NCI-H2227 treated with DMSO at 0.1 percent for 48 hours (cell line): ENCODE results near the gene OSCP1.
A peak's percentile ranks its signal among the peaks of the same experiment; 100 is the strongest.

ENCODE experiments used
- DNase-seq: peaks from one replicate; lab custom pipeline; 2025; lab: John Stamatoyannopoulos, UW

OSCP1 gene

GRCh38 chr1:36382669-36383068 lies 67.6 kb downstream of the OSCP1 start:
- no peak for DNase-seq

- no peak for DNase-seq
Measured at GRCh38 chr1:36382231-36382630, 68.0 kb downstream of the OSCP1 start.

GRCh38 chr1:36381405-36381804 lies 68.8 kb downstream of the OSCP1 start:
- DNase-seq = no peak

GRCh38 chr1:36380782-36381181 lies 69.5 kb downstream of the OSCP1 start:
- no peak for DNase-seq

- DNase-seq = no peak
Measured at GRCh38 chr1:36380143-36380619, 70.1 kb downstream of the OSCP1 start.

GRCh38 chr1:36377791-36378492 lies 72.3 kb downstream of the OSCP1 start:
- DNase-seq = no peak

GRCh38 chr1:36372617-36373016 lies 77.6 kb downstream of the OSCP1 start:
- DNase-seq = no peak

GRCh38 chr1:36369061-36369861 lies 81.0 kb downstream of the OSCP1 start:
- peak; percentile 74 for DNase-seq
